Activated naive CD4-positive, alpha-beta T cell treated with anti-CD3 and anti-CD28 coated beads, Interleukin-2, amount 50 U/mL, for 72 hours (primary cell): ENCODE data around the gene FNIP1. TPM values are rescaled to one million over a fixed set of nuclear protein-coding genes. Genes with fewer than 3 reads are reported as not detected.
"Not testable (repeated sequence)": the region's sequence is repeated elsewhere in the genome, so short reads cannot be mapped to it uniquely, and the experiment has no call there.

Experiments
- ATAC-seq, 2 donors: fragments of 150-1000 bp; cut with Tn5 transposase; 2 replicates each; pipeline ENCODE4 v1.10.0; 2021; ENCODE audit warnings: mild to moderate bottlenecking in 2 of 2, moderate library complexity in 2 of 2
- DNase-seq, 2 donors: peaks; one replicate each; pipeline ENCODE4 v3.0.0; 2021 to 2022; ENCODE audit warnings: low spot score in 2 of 2
- H3K27ac Mint-ChIP-seq, 2 donors: one replicate each; pipeline ENCODE4 v1.8.0; 2022; ENCODE audit warnings: mild to moderate bottlenecking in 2 of 2, mixed read lengths in 2 of 2
- H3K36me3 Mint-ChIP-seq, 2 donors: one replicate each; pipeline ENCODE4 v1.8.0; 2022; ENCODE audit warnings: mixed read lengths in 2 of 2
- H3K9me3 Mint-ChIP-seq, 2 donors: one replicate each; pipeline ENCODE4 v1.8.0; 2022; ENCODE audit warnings: mixed read lengths in 2 of 2
- total RNA-seq, 2 donors: library from RNA; stranded (reverse); gene quantifications; one replicate each; pipeline ENCODE4 v1.2.3, GENCODE V29; 2022

Gene FNIP1
- total RNA-seq, 2 donors from 2014 or later = 20.5 to 27.1 TPM

DNA sequence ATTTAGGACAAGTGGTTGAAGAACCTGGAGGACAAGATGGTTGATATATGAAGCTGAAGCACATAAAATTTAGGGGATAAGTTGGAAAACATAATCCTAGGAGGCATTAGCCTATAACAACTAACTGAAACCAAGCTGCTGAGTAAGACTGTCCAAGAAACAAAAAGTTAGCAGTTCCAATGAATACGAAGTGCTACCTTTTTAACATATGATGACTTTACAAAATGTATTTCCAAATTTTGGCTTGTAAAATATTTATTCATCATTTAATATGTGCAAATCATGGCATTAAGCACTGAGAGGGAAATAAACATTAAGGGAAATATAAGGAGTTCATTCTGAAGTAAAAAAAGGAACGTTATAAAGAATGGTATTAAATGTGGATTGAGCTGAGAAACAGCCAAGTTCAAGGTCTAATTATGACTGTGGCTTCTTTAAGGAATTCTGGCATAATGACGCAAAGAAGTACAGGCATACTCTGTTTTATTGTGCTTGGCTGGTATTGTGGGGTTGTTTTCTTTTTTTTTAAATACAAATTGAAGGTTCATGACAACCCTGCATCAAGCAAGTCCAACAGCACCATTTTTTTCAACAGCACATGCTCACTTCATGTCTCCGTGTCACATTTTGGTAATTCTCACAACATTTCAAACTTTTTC, 169.5 kb downstream of the FNIP1 start:
- H3K9me3 Mint-ChIP-seq = no peaks in the 10 kb centered on the region
- ATAC-seq (no peak), DNase-seq (no peak)
- no peak overlapping the region for H3K27ac Mint-ChIP-seq
- H3K36me3 Mint-ChIP-seq = peaks cover 8 to 38% of the 10 kb centered on the region in 2 donors

DNA sequence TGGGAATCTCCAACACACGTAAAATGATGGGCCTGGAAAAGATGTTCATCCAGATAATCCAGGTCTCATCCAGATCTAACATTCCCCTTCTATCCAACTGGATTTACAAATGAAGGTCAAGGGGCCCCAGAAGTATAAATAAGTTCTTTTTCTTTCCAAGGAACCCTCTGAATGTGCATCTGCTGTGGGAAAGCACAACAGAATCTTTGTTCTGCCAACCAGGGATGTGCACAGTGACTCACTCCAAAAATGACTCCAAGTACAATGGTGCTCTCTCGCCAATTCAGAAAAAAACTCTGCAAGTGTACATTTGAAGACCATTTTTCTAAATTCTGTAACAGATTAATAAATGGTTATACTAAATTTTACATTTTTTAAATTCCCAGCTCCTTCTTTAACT, 174.2 kb downstream of the FNIP1 start:
- Mint-ChIP-seq H3K27ac (no peak overlapping the region), H3K36me3 (peaks cover 4 to 47% of the 10 kb centered on the region in 2 donors), H3K9me3 (no peaks in the 10 kb centered on the region)
- ATAC-seq (no peak), DNase-seq (no peak)

DNA sequence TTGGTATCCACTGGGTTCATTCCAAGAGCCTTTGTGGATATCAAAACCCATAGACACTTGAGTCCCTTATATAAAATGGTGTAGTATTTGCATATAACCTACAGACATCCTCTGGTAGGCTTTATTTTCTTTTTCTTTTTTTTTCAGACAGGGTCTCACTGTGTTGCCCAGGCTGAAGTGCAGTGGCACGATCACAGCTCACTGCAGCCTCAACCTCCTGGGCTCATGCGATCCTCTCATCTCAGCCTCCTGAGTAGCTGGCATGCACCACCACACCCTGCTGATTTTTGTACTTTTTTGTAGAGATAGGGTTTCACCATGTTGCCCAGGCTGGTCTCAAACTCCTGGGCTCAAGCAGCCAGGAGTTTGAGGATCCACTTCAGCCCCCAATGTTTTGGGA, 175.7 kb downstream of the FNIP1 start:
- not testable (repeated sequence) for H3K9me3 Mint-ChIP-seq, DNase-seq, ATAC-seq, H3K27ac Mint-ChIP-seq
- H3K36me3 Mint-ChIP-seq = peaks cover 4 to 55% of the 10 kb centered on the region in 2 donors

DNA sequence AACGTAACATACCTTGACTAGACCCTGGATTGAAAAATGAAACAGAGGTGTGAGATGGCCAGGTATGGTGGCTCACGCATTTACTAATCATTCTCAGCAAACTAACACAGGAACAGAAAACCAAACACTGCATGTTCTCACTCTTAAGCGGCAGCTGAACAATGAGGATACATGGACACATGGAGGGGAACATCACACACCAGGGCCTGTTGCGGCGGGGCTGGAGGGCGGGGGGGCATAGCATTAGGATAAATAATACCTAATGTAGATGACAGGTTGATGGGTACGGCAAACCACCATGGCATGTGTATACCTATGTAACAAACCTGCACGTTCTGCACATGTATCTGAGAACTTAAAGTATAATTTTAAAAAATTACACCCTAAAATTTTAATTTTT, 177.7 kb downstream of the FNIP1 start:
- H3K36me3 Mint-ChIP-seq = peaks cover 0 to 64% of the 10 kb centered on the region in 2 donors
- peaks cover 0 to 5% of the 10 kb centered on the region in 2 donors for H3K9me3 Mint-ChIP-seq

DNA sequence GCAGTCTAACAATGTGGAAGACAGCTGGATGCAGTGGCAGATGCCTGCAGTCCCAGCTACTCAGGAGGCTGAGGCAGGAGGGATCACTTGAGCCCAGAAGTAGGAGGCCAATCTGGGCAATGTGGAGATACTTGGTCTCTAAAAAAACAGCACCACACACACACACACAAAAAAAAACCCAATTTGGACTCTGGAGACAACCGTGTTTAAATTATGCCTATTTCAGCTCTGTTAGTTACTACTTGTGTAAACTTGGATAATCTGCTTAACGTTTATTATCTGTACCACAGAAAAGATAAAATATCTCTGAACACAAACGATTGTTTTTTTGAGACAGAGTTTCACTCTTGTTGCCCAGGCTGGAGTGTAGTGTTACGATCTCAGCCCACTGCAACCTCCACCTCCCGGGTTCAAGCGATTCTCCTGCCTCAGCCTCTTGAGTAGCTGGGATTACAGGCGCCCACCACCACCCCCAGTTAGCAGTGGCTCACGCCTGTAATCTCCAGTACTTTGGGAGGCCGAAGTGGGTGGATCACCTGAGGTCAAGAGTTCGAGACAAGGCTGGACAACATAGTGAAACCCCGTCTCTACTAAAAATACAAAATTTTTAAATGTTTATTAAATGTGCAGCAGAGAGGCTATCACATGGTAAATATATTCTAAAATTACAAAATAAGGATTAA, 179.5 kb downstream of the FNIP1 start:
- Mint-ChIP-seq H3K36me3 (peaks cover 0 to 56% of the 10 kb centered on the region in 2 donors), H3K9me3 (peaks cover 0 to 5% of the 10 kb centered on the region in 2 donors), H3K27ac (peak overlapping the region in 1 of 2 donors; percentile 36)
- no peak for DNase-seq
- no peak for ATAC-seq

More for the DNA sequence above, 177.7 kb downstream of the FNIP1 start:
- H3K27ac Mint-ChIP-seq = no peak overlapping the region
- DNase-seq (no peak), ATAC-seq (no peak)

DNA sequence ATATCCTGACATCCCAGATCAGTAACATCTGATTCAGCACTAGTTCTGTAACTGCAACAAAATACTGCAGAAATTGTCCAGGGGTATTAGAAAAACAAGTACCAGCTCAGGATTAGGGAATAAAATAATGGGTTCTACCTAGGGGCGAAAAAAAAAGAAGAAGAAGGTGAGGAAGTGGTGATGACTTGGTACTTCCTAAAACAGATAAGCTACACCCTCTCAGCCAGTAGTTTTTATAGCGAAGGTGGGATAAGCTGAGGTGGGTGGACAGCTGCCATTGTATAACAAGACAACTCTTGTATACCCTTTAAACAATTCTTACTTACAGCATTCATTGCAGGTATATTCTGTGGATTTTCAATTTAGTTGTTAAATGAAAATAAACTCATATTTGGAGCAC, 180.9 kb downstream of the FNIP1 start:
- ATAC-seq (no peak), DNase-seq (no peak)
- H3K27ac Mint-ChIP-seq = no peak overlapping the region
- H3K9me3 Mint-ChIP-seq = peaks cover 0 to 5% of the 10 kb centered on the region in 2 donors
- peaks cover 0 to 43% of the 10 kb centered on the region in 2 donors for H3K36me3 Mint-ChIP-seq

DNA sequence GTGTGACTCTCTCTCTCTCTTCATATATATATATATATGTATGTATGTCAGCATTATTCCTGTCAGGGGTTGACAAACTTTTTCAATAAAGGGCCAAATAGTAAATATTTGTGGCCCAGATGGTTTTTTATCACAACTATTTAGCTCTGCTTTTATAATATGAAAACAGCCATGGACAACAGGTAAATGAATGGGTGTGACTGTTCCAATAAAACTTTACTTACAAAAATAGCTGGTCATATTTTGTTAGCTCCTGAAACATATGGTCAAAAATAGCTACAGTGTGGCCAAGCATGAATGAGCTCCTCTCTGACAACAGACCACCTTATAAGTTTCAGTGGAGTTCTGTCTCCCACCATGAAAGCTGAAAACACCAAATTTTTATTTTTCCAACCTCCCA, 183.4 kb downstream of the FNIP1 start:
- ATAC-seq = no peak
- no peak for DNase-seq
- Mint-ChIP-seq H3K36me3 (peaks cover 0 to 39% of the 10 kb centered on the region in 2 donors), H3K27ac (peak overlapping the region in 1 of 2 donors; percentile 48), H3K9me3 (peaks cover 0 to 5% of the 10 kb centered on the region in 2 donors)

DNA sequence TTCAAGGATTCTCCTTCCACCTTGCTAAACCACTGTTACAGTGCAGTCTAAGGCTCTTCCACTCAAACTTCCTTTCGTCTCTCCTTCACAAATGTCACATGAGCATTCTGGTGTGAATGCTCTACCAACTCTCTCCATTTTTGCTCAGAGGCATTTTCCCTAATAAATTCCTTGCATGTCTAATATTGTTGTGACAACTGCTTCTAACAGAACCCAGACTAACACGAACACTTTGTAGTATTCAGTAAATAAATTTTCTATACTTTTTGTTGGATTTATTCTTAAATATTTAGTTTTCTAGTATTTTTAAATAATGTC, 185.8 kb downstream of the FNIP1 start:
- DNase-seq (no peak), ATAC-seq (no peak)
- Mint-ChIP-seq H3K9me3 (no peaks in the 10 kb centered on the region), H3K36me3 (peaks cover 0 to 27% of the 10 kb centered on the region in 2 donors), H3K27ac (no peak overlapping the region)

DNA sequence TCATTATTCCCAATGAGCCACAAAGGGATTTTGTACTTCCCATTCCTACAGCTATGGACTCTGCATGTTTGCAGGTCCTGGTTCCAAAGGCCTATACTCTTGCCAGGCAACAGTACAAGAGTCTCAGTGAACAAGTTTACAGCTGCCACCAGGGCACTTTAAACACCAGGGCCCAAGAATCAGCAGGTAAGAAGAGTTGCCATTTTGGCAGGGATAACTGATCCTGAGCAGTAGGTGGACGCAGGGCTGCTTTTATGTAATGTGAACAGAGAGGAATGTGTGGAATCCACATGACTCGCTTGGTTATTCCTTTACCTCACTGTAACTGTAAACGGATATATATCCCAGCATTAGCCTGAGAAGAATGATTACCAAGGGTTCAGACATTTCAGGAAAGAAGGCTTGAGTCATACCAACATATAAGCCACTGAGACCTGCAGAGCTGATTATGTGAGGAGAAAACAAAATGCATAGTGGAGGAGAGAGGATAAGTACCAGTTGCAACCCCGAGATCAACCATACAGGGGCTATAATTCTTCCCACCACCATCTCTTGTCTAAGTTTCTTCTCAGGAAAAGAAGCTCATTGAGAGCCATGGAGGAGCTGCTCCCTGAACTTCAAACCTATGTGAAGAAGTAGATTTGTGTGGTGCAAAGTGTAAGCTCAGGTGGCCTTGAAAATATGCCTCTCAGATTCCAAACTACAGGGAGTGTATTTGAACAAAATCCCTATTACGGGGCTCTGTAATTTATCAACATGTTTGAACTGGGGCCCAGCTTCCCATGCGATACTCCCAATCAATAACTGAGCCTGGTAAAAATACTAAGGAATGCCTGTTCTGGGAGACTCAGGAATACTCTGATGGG, 186.4 kb downstream of the FNIP1 start:
- DNase-seq = no peak
- ATAC-seq = peak in 1 of 2 donors; percentile 18
- H3K36me3 Mint-ChIP-seq = peaks cover 0 to 21% of the 10 kb centered on the region in 2 donors
- H3K27ac Mint-ChIP-seq = no peak overlapping the region
- H3K9me3 Mint-ChIP-seq = no peaks in the 10 kb centered on the region

DNA sequence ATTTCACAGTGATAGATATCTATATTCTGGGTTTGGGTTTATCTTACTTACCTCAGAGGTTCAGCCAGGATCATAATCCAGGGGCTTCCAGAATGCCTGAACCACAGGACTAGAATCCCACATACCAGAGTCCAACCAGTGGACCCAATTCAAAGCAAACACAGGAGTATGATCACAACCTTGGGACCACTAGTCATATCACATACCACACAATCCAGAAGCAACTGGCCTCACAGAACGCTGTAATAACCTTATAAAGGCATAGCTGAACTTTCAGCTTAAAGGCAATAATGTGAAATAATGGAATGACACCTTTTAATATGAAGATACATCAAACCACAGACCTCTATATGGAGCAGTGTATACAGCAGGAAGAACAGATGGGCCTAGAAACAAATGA, 187.0 kb downstream of the FNIP1 start:
- ATAC-seq (no peak), DNase-seq (no peak)
- H3K27ac Mint-ChIP-seq = peak overlapping the region in 1 of 2 donors; percentile 23
- H3K9me3 Mint-ChIP-seq = no peaks in the 10 kb centered on the region
- H3K36me3 Mint-ChIP-seq = peaks cover 0 to 14% of the 10 kb centered on the region in 2 donors

DNA sequence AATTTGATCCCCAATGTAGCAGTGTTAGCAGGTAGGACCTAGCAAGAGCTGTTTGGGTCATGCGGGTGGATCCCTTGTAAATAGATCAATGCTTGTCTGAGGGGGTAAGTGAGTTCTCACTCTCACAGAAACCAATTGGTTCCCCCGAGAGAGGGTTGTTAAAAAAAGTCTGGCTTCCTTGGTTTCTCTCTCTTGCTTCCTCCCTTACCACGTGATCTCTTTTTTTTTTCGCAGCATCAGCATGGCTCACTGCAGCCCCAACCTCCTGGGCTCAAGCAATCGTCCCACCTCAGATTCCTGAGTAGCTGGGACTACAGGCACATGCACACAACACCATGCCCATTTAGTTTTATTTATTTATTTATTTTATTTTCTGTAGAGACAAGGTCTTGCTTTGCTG, 188.2 kb downstream of the FNIP1 start:
- H3K27ac Mint-ChIP-seq = peak overlapping the region in 1 of 2 donors; percentile 14
- H3K36me3 Mint-ChIP-seq = peaks cover 0 to 2% of the 10 kb centered on the region in 2 donors
- DNase-seq (no peak), ATAC-seq (peak in 1 of 2 donors; percentile 28)
- H3K9me3 Mint-ChIP-seq = no peaks in the 10 kb centered on the region

DNA sequence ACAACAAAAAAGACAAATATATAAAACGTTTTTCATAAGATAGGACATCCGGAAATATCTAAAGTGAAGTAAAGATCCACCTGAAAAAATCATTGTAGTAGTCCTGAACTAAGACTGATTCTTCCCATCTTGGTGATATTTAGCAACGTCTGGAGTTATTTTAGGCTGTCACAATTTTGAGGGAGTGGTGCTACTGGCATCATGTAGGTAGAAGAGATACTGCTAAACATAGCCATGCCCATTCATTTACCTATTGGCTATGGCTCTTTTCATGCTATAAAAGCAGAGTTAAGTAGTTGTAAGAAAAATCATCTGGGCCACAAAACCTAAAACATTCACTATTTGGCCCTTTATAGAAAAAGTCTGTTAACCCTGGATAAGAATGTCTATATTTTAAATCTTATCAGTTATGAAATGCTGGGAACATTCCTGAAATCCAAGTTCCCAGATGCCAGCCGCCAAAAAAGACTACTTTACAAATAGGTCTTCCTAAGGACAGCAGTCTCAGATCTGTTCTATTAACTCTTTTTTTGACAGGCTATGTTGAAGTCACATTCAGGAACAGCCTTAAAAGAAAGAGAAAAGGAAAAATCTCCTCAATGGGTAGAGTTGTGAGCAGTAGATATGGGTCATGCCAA, 188.8 kb downstream of the FNIP1 start:
- no peak for DNase-seq
- Mint-ChIP-seq H3K27ac (no peak overlapping the region), H3K9me3 (no peaks in the 10 kb centered on the region), H3K36me3 (no peaks in the 10 kb centered on the region)
- ATAC-seq = no peak

DNA sequence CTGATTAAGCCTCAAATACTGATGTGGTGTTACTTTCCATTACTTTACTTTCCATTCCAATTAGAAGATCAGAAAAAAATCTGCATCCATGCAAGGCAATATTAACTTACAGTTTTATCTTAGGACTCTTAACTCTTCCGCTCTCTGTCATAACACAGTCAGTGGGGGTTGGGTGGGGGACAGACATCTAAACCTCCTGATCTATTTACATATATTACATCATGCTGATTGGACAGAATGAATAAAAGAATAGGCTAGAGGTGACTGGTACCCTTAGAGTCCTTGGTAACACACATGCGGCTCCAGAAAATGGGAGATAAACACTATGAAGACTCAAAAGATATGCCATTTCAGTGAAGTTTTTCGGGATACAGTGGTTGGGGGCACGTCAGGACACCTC, 189.4 kb downstream of the FNIP1 start:
- DNase-seq (no peak), ATAC-seq (no peak)
- Mint-ChIP-seq H3K9me3 (no peaks in the 10 kb centered on the region), H3K27ac (no peak overlapping the region), H3K36me3 (no peaks in the 10 kb centered on the region)

DNA sequence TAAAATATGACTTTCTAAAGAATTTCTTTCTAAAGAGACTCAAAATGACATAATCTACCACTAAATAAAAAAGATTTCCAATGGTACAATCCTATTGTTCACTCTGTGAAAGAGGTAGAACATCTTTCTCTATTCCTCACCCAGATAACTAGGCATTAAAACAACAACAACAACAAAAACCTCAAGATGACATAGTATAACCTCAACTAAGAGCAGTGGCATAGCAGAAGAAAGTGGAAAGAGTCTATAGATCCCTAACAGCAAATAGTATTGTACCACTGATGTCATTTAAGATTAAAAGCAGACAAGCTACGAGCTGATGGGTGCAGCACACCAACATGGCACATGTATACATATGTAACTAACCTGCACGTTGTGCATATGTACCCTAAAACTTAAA, 191.7 kb downstream of the FNIP1 start:
- no peak for DNase-seq
- no peak overlapping the region for H3K27ac Mint-ChIP-seq
- no peak for ATAC-seq
- peaks cover 0 to 9% of the 10 kb centered on the region in 2 donors for H3K36me3 Mint-ChIP-seq
- no peaks in the 10 kb centered on the region for H3K9me3 Mint-ChIP-seq

DNA sequence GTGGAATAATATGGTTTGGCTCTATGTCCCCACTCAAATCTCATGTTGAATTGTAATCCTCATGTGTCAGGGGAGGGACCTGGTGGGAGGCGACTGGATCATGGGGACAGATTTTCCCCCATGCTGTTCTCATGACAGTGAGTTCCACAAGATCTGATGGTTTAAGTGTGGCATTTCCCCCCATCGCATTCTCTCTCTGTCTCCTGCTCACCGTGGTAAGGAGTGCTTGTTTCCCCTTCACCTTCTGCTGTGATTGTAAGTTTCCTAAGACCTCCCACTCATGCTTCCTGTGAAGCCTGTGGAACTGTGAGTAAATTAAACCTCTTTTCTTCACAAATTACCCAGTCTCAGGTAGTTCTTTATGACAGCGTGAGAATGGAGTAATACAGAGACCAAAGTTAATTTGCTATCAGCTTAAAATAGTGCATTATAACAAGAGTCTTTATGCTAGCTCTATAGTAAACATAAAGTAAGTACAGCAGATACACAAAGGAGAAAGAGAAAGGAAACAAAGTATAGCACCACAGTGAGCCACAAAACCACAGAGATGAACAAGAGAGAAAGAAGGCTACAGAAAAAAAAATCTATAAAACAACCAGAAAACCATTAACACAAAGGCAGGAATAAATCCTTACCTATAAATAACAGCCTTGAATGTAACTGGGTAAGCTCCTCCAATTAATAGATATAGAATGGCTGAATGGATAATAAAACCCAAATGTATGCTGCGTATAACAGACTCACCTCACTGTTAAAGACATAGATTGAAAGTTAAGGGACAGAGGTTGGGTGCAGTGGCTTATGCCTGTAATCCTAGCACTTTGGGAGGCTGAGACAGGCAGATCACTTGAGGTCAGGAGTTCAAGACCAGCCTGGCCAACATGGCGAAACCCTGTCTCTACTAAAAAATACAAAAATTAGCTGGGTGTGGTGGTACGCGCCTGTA, 201.5 kb downstream of the FNIP1 start:
- ATAC-seq (peak; percentile 79 to 91), DNase-seq (no peak)
- Mint-ChIP-seq H3K9me3 (no peaks in the 10 kb centered on the region), H3K27ac (peak overlapping the region; percentile 9 to 35), H3K36me3 (peaks cover 0 to 26% of the 10 kb centered on the region in 2 donors)

DNA sequence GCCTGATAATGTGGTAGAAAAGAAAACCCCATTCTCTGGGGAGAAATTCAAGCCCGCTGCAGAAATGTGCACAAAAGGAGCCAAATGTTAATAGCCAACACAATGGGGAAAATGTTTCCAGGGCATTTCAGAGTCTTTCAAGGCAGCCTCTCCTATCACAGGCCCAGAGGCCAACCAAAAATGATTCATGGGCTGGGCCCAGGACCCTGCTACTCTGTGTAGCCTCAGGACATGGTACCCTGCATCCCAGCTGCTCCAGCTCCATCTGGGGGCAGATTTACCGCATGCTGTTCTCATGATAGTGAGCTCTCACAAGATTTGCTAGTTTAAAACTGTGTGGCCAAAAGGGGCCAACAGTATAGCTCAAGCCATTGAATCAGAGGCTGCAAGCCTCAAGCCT, 202.9 kb downstream of the FNIP1 start:
- no peak for ATAC-seq
- no peak for DNase-seq
- H3K9me3 Mint-ChIP-seq = no peaks in the 10 kb centered on the region
- H3K27ac Mint-ChIP-seq = peak overlapping the region in 1 of 2 donors; percentile 35
- peaks cover 0 to 19% of the 10 kb centered on the region in 2 donors for H3K36me3 Mint-ChIP-seq
